HG02870 (cell line): ENCODE data around the gene KIF25.

ENCODE experiments used
- ATAC-seq: cut with Tn5 transposase; IDR thresholded peaks from one replicate; pipeline ENCODE4 v1.9.1; 2021; ENCODE audit warnings: mild to moderate bottlenecking, moderate library complexity; ENCODE audit not compliant: unreplicated experiment

The KIF25 gene

GRCh38 chr6:168084465-168085160 is 87.1 kb downstream of the KIF25 start:
- no peak for ATAC-seq

GRCh38 chr6:168086066-168086465 is 88.6 kb downstream of the KIF25 start:
- no peak for ATAC-seq

- no peak for ATAC-seq
Observed at GRCh38 chr6:168086616-168087015, 89.1 kb downstream of the KIF25 start.

GRCh38 chr6:168087436-168088160 is 90.1 kb downstream of the KIF25 start:
- ATAC-seq, result no peak

GRCh38 chr6:168088161-168089053 is 90.9 kb downstream of the KIF25 start:
- no peak for ATAC-seq

GRCh38 chr6:168089186-168090063 is 92.0 kb downstream of the KIF25 start:
- no peak for ATAC-seq

DNA sequence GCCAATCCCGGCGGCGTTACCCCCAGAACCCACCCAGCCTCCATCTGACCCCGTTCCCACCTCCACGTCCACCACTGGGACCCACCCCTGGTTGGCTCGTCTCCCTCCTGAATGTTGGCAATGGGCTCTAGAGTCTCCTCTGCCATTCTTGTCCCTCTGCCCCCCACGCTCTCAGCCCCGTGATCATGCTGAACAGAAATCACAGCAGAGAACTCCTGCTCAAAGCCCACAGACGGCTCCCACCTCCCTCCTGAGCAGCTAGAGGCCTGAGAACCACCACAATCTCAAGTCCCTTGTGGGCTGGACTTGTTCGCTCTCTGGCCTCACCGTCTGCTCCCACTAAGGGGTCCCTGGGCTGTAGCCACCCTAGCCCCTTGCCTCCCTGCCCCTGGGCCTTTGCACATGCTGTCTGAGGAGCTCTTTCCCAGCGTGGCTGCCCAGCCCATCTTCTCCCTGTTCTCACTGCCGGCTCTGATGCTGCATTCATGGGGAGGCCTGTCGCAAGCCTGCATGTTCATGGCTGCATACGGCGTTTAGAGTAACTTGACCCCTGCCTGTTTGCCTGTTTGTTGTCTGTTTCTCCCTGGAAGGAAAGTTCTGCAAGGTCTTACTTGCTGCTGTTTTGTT is 92.7 kb downstream of the KIF25 start:
- no peak for ATAC-seq

DNA sequence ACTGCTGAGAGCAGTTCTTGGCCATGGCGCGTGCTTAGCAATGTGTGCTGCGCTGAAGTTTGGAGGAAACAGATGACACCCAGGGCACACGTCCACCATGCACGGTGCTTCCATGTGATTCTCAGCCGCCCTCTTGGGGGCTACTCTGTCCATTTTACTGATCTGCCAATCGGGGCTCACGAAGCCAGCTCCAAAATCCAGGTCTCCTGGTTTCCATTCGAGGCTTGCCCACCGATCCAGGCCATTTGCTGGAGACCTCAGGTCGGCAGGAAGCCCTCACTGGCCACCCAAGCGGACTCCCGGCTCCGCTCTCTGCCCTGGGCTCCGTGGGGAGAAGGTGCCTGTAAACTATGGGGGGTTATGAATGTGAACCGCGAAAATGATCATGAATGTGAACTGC is 93.2 kb downstream of the KIF25 start:
- no peak for ATAC-seq

DNA sequence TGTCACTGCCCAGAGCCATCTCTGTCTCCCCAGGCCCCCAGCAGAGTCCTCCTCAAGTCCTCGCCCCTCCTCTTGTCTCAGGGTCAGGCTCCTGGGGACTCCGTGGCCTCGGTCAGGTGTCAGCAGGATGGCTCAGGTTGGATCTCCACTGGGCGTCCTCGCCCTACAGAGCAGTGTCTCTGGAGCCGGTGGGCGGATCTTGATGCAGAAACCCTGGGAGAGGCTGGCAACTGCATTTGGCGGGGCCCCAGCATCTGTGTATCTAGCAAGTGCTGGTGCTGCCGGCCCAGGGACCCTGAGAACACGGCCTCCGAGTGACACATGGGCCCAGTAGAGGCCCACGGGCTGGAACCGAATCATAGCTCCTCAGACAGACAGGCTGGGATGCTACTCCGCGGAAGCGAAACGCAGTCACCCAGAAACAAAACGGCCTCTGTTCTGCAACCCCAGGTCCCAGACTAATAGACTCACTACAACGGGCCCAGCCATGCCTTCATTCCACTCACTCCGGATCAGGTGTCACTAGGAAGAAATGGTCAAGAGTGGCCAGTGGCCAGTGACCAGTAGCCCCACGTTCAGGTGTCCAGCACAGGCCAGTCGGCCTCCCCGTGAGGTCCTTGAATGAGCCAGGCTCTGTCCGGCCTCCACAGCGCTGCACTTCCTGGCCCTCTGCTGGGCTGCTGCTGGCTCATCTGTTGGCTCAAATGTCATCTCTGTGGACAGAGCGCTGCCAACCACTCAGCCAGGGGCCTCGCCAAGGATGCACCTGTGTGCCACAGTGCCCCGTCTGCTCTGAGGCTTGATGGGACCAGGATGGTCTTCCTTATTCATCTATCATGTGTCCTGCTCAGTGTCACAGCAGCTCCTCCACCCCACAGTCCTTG is 94.2 kb downstream of the KIF25 start:
- ATAC-seq, result no peak

GRCh38 chr6:168092541-168092940 is 95.1 kb downstream of the KIF25 start:
- ATAC-seq, result no peak

GRCh38 chr6:168093071-168093505 is 95.6 kb downstream of the KIF25 start:
- no peak for ATAC-seq

DNA sequence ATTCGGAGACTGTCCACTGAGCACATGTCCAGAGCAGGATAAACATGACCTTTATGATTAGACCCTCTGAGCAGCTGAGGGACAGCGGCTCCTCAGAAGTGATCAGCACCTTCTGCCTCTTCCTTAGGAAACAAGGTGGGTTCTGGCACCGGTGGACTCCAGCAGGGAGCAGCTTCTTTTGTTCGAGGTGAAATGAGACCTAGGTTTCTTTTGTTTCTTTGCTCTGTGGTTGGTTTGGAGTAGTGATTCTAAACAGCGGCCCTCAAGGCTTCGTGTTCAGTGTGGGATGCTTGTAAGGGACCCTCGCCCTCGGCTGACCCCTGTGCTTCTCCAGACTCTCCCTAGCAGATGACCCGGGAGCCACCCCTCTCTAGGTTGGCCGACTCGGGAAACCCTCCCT is 96.2 kb downstream of the KIF25 start:
- no peak for ATAC-seq
